Measurements from ENCODE around the gene ZC3H8.

ZC3H8 gene

DNA sequence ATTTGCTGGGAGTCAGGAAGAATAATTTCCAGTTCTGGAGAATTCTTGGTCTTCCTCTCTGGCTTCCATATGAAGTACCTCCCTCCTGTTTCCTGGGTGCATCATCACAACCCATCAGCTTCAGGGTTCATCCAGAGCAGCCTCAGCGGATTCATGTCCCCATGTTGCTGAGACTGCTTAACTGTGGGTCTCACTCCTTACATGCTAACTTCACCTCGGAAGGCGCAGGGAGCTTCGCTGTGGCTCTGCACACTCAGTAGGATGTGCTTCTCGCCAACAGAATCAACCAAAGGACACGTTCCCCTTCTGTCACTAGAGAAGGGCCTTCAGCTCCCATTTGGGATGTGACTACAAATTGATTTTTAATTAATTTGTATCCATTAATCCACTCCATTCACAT is 92.5 kb downstream of the ZC3H8 start:
- DNase-seq = no peak
